IPS-NIHi7 (cell line): ENCODE data around the gene GHDC.
A peak's percentile ranks its signal among the peaks of the same experiment; 100 is the strongest.

Source experiments
- DNase-seq: peaks from one replicate; pipeline ENCODE4 v3.0.0; 2012; ENCODE audit warnings: mixed read lengths; ENCODE audit errors: extremely low spot score

GHDC gene

GRCh38 chr17:42183741-42184711, 10.3 kb downstream of the GHDC start:
- peak; percentile 96 for DNase-seq

DNA sequence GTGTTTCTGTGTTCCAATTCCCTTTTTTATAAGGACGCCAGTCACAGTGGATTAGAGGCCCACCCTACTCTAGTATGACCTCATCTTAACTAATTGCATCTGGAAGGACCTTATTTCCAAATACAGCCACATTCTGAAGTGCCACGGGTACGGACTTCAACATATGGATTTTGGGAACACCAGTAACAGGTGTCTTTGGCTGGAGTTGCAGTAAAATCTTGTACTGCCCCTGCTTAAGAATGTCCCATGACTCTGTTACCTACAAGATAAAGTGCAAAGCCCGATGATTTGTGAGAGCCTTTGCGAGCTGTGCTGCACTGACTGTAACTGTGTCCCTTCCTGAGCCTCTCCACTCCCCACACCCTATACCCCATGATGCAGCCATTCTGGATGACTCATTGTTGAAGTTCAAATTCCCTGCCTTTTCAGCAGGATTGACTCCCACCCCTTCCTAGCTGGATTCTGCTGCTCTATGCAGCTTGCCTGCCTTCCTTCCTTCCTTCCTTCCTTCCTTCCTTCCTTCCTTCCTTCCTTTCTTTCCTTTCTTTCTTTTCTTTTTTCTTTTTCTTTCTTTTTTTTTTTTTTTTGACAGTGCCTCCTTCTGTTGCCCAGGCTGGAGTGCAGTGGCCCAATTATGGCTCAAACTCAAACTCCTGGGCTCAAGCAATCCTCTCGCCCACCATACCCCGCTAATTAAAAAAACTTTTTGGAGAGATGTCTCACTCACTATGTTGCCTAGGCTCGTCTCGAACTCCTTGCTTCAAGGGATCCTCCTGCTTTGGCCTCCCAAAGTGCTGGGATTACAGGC, 11.2 kb downstream of the GHDC start:
- no peak for DNase-seq

- DNase-seq: no peak
Measured at GRCh38 chr17:42181851-42182207, 12.5 kb downstream of the GHDC start.

GRCh38 chr17:42180922-42181850, 13.1 kb downstream of the GHDC start, which contains the start of gene KCNH4:
Gene KCNH4, minus strand, starts transcription at chr17:42181142. Its CDS starts 197 bp downstream, at chr17:42180945.
- peak; percentile 81 for DNase-seq

DNA sequence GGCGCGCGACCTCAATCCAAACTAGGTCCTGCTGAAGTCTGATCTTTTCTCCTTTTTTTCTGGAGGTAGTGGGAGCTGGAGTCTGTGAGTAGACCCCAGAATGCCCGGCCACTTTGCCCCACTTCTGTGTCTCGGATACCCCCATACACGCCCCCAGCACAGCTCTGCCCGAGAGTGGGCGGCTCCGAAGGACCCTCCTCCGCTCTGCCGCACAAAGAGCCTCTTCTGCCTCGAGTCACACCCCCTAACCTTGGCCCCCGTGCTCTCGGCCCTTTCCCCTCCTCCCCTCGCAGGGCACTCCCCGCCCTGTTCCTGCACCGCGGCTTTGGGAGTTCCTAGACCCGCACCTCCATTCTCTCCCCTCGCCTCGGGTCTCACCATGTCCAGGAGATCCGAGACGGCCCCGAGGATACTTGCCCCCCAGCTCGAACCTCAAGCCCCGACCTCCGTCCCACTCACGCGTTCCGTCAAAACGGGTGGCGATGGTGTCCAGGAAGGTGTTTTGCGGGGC, 13.8 kb downstream of the GHDC start:
- peak; percentile 51 for DNase-seq

DNA sequence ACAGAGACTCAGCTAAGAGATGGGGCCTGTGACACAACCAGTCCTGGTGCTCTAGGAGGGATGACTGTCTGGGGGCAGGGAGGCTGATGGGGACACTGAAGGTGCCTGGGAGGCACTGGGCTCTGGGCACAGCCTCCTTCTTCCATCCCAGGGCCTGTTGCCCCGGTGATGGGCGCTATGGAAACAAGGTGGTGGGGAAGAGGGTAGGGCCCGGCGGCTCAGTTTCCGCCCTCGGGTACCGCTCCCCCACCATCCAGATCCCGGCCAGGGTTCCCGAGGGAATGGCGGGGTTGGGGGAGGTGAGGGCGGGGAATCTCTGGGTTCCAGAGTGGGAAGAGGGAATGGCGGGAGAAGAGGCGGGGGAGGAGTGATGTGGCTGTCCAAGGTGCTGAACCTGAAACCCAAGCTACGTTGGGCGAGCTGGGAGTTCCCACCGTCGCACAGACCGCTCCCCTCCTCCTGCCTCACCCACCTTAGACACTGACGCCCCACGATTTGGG, 14.3 kb downstream of the GHDC start:
- peak; percentile 93 for DNase-seq

DNA sequence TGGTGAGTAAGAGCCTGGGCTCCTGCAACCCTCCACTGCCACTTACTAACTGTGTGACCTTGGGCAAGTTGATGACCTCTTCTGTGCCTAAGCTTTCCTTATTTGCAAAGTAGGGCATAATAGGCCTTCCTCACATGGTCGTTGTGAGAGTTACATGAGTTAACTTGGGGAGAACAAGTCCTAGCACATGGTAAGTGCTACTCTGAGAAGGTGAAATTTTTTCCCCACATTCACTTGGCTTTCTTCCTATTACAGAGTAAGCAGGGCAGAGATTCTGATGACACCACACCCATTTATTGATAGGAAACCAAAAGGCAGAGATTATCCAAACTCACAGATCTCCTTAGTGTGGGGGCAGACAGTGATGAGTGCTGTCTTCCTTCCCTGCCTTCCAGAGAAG, 15.0 kb downstream of the GHDC start:
- no peak for DNase-seq

GRCh38 chr17:42178817-42179216, 15.5 kb downstream of the GHDC start:
- DNase-seq: no peak

DNA sequence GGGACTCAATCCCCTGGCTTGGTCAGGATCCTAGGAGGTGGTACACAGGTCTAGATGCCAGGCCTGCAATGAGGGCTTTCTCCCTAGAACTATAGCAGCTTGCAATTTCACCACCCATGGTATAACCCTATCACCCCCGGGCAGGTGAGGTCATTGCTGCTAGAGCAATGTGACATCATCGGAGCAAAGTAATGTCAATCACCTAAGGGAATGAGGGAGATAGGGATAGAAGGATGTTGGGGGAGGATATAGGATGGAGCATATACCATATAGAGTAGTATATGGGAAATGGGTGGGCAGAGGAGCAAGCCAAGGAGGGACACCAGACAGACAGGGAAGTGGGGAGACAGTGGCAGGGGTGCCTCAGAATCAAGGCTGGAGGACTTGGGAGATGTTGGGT, 16.6 kb downstream of the GHDC start:
- no peak for DNase-seq

DNA sequence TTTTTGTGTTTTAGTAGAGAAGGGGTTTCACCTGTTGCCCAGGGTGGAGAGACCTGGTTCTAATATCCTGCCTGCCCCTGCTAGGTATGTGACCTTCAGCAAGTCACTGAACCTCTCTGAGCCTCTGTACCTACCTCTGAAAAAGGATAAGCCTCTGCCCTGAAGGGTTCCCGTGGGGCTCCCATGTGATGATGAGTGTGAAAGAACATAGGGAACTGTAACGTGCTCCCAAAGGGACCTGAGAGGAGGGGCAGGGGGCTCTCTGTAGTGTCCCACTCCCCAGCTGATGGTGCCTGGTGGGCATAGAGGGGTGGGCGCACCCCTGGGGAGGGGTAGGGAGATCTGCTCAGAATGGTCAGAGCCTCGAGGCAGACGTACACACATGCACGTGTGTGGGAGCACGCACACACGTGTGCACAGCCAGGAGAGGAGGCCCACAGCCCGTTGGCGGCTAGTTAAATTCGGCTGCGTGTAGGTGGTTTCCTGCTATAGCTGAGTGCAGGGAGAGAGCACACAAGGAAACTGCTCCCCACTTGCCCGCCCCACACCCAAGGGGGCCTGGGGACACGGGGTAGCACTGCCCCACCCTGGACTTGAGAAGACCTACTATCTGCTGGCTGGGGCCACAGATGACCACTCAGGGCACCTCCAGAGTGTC, 20.0 kb downstream of the GHDC start:
- no peak for DNase-seq

GRCh38 chr17:42171831-42172230, 22.5 kb downstream of the GHDC start:
- DNase-seq: peak; percentile 57

DNA sequence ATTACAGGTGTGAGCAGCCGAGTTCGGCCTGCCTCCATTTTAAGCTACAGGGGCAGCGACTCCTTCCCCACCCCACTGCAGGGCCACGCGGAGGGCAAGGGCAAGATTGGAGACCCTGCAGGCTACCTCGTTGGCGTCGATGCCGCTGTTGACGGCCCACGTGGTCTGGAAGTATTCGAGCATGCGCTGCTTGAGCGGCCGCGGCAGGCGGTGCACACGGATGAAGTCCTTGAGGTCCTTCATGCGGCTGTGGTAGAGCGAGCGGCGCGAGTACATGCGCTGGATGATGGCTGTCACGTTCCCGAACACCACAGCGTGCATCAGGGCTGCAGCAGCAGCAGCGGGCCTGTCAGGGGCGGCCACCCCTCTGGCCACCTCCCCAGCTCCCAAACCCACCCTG, 24.9 kb downstream of the GHDC start:
- DNase-seq: no peak

DNA sequence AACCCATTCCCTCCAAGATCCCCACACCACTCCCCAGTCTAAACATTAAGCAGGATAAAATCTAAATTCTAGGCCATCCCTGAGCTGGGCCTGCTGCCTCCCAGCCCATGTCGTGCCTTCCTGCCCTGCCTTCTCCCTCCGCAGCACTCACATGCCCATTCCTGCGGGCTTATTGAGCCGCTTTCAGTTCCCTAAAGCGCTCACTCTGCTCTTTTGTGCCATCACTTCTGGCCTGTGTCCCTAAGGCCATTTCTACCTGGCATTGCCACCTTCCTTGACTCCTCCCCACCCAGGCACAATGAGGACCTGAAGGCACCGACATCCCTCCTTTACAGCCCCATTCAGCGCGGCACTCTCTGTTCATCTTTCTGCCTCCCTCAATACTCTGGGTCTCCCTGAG, 26.5 kb downstream of the GHDC start:
- DNase-seq: no peak

GRCh38 chr17:42166196-42166763, 28.0 kb downstream of the GHDC start:
- DNase-seq: no peak

DNA sequence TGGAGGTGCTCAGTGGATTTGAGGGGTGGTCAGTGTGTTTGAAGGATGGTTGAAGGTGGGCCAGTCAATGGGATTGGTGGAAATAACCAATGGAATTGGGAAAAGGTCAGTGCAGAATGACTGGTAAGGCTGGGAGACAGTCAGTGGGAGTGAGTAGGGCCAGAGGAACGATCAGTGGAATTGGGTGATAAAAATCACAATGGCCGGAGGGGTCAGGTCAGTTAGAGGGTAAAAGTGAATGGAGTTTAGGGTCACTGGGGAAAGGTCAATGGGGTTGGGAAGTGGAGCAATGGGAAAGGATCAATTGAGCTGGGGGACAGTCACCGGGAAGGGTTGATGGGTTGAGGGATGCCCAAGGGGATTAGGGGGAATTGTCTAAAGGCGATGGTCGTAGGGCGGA, 28.5 kb downstream of the GHDC start:
- DNase-seq: no peak

DNA sequence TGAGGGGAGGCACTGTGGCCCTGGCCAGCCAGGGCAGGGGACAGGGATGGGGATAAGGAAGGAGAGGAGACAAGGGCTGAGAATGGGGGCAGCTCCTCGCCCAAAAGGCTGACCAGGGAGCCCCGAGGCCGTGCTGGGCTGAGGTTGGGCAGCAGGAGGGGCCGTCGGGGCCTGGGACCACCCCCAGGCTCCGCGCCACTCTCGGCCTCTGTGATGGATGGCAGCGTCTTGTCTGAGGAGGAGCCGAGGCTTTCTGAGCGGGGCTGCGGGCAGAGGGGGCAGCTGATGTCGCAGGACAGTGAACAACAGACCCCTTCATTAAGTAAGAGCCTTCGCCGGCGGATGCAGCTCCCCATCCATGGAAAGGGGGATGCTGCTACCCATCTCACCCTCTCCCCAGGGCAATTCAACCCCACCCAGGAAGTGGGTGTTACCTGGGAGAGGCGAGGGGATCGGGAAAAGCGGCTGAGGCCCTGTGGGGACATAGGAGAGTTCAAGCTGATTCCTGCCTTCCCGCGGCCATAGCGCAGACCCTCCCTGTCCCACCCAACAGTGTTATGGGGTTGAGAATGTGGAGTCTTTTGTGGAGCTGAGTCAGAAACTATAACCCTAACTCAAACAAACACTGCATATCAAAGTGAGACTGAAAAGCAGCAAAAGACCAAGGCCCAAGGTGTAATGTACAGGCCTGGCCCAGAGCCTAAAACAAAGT, 30.4 kb downstream of the GHDC start:
- no peak for DNase-seq

DNA sequence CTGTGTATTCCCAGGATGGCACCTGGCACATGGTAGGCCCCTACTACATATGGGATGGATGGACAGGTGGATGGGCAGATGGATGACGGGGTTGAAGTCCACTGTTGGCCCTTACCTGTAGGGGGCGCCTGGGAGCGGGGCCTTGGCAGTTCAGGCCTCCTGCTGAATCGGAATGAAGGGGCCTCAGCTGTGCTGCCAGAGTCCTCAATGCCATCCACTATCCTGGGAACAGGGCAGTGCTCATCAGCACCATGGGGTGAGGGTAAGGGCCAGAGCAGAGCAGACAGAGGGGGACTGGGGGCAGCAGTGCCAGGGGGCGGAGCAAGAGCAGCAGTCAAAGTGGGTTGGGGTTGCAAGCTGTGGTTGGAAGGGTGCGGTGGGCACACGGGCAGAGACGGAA, 31.2 kb downstream of the GHDC start:
- DNase-seq: peak; percentile 81

GRCh38 chr17:42160531-42160910, 33.8 kb downstream of the GHDC start:
- no peak for DNase-seq

DNA sequence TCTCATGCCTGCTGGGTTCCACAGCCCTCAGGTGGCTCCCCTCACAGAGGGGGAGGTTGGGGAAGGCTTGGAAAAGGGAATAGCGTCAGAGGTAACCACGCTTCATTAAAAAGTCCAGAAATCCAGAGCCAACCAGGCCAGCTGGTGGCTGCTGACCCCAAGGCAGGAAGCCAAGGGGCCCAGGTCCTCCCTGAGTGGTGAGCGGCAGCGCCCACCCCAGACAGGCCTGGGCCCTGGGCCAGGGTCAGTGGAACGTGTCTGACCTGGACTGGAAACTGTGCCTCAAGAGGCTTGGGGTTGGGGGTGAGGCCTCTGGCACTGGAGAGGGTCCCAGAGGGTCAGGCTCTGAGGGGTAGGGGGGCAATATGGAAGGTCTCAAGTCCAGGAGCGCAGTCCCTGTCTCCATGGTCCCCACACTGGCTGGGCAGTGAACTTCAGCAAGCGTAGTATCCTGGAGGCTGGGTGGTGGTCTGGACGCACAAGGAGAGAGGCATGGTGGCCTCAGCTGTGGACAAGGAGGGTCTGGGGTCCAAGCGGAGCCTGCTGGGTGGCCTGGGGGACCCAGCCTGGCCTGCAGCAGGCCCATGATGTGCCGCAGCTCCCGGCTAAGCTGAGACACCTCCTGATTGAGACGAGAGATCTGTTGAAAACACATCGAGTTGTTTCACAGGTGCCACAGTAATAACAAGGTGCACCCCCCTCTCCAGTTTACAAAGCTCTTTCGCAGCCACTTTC, 34.3 kb downstream of the GHDC start:
- DNase-seq: no peak
